Measurements from ENCODE around the gene CSF2. TPM values are rescaled to one million over a fixed set of nuclear protein-coding genes. Genes with fewer than 3 reads are reported as not detected.
"Not testable (repeated sequence)": the region's sequence is repeated elsewhere in the genome, so short reads cannot be mapped to it uniquely, and the experiment has no call there.

Gene CSF2
- total RNA-seq, 1 donor from 2014 or later = not detected

DNA sequence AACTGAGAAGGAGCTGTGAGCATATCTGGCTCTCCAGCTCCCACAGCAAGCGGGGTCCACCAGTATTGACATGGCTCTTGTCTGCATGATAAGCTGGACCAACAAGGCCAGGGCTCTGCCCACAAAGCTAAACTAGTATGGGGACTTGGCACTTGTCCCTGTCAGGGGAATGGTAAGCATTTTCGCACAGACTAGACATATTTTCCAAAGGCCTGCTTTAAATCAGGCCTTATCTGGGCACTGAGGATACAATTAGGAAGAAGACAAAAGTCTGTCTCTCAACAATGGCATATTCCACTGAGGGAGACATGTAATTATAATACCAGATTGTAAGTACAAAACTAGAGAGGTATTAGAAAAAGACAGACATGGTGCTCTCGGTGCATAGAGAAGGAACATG, 32.1 kb downstream of the CSF2 start:
- no peak for ATAC-seq
- no peak for DNase-seq (ENCODE audit: low spot score)

DNA sequence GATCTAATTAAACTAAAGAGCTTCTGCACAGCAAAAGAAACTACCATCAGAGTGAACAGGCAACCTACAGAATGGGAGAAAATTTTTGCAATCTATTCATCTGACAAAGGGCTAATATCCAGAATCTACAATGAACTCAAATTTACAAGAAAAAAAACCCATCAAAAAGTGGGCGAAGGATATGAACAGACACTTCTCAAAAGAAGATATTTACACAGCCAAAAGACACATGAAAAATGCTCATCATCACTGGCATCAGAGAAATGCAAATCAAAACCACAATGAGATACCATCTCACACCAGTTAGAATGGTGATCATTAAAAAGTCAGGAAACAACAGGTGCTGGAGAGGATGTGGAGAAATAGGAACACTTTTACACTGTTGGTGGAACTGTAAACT, 34.9 kb downstream of the CSF2 start:
- not testable (repeated sequence) for ATAC-seq; DNase-seq (ENCODE audit: low spot score)

DNA sequence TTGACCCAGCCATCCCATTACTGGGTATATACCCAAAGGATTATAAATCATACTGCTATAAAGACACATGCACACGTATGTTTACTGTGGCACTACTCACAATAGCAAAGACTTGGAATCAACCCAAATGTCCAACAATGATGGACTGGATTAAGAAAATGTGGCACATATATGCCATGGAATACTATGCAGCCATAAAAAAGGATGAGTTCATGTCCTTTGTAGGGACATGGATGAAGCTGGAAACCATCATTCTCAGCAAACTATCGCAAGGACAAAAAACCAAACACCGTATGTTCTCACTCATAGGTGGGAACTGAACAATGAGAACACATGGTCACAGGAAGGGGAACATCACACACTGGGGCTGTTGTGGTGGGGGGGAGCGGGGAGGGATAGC, 35.4 kb downstream of the CSF2 start:
- not testable (repeated sequence) for ATAC-seq; DNase-seq (ENCODE audit: low spot score)

DNA sequence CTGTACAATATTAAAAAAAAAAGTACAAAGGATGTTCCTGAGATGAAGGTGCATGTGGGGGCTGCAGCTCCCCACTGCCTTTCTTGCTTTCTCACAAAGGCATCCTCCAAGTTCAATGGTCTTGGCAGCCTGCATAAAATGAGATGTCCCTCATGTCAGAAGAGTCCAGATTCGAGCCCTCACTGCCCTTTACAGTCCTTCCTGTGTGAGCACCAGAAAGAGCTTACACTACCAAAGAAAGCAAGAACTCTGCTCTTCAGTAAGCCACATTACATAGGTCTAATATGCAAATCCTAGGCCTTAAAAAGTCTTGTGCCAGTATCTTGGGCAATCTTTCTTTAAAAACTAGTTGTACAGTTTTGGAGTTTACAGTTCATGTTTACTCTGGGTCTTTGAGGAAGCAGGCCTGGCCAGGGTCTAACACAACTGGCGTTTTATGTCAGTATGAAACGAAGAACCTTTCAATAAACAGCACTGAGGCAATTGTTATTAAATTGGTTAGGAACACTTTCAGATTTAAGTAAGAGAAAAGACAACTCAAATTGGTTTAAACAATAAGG, 36.0 kb downstream of the CSF2 start:
- DNase-seq (ENCODE audit: low spot score) = no peak
- ATAC-seq = no peak

DNA sequence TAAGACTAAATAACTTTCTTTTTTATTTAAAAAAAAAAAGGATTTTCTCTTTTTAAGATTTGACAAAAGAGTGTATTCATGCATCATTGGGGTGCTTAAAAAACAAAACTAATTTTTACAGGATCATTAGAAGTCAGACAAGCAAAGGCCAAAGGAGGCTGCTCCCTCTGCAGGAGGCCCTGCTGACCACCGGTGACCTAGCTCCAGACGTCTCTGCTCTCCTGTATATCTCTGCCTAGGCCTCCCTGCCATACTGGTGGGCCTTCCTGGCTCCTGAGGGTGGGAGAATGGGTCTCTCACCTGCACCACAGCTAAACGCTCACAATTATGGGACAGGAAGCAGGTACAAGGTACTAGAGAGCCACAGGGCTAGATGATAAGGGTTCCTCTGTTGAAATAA, 36.6 kb downstream of the CSF2 start:
- no peak for DNase-seq (ENCODE audit: low spot score)
- no peak for ATAC-seq

DNA sequence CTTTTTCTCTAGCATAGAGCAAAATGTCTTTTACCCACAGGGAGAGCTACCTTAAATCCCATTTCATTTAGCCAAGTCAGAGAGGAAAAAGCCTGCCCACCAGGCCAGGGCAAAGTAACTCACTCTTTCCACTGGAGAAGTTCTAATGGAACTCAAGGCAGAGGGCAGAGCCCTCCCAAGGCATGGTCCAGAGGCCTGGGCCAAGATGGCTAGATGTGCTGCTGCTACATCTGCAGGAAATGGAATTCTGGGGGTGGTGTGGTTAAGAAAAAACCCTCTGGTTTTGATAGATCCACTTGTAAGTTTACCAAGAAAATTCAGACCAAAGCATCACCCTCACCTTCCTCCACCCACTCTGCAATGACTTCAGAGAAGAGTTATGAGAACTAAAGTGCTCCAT, 37.3 kb downstream of the CSF2 start:
- no peak for ATAC-seq
- DNase-seq (ENCODE audit: low spot score) = no peak

DNA sequence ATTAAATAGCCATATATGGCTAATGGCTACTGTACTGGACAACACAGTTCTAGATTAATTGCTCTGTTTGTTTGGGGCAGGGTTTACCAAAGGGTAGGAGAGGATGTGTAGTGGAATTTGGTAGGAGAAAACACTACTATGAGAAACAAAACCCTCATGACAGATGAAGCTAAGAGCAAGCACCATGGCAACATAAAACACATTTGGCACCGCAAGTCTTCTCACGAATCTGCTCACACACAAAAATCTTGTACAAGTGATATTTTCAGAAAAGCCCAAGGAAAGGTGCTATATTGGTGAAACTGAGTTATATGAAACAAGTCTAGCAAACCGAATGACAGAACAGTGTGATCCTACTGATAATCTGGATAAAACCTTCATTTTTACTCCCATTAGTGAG, 38.5 kb downstream of the CSF2 start:
- no peak for ATAC-seq
- no peak for DNase-seq (ENCODE audit: low spot score)

DNA sequence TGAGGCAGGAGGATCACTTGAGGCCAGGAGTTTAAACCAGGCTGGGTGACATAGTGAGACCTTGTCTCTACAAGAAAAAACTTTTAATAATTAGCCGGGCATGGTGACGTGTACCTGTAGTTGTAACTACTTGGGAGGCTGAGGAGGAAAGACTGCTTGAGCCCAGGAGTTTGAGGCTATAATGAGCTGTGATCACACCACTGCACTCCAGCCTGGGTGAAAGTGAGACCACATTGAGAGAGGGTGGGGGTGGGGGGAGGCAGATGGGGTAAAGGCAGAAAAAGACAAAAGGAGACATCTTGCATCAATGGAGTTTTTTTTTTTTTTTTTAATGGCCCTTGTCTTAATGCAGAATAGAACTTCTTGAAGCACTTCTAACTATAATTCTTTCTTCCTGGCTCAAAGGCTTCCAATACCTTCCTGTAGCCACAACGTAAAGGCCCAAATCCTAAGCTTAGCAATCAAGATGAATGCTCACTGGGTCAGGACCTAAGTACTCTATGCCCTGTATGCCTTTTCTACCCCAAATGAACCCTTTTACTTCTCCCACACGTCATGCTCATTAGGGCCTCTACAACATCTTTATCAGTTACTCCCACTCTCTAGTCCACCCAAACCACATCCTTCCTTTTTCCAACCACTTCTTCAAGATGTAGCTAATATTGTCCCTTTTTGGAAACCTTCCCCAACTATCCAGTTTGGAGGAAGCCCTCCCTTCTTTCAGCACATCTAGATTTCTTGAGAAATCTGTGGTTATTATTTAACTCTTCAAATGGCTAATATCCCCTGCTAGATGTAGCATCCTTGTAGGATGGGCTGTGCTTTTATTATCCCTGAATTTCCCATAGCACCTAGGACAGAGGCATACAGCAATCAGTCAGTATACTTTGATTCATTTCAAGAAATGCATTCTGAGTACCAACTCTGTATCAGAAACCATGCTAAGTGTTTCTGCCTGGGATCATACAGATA, 40.8 kb downstream of the CSF2 start:
- no peak for DNase-seq (ENCODE audit: low spot score)
- no peak for ATAC-seq

DNA sequence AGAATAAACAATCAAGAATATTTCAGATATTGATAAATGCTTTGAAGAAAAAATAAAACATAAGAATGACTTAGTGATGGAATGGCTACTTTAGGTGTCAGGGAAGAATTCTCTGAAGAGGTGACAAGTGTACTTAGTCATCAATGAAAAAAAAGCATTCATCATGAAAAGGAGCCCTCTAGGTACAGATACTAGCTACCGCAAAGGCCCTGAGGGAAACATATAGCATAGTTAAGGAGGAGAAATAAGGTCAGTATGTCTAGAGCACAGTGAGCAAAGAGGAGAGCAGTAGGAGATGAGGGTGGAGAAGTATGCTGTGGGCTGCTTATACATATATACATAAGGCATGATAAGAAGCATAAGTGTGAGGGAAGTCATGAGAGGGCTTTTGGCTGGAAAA, 41.8 kb downstream of the CSF2 start:
- no peak for ATAC-seq
- DNase-seq (ENCODE audit: low spot score) = no peak

DNA sequence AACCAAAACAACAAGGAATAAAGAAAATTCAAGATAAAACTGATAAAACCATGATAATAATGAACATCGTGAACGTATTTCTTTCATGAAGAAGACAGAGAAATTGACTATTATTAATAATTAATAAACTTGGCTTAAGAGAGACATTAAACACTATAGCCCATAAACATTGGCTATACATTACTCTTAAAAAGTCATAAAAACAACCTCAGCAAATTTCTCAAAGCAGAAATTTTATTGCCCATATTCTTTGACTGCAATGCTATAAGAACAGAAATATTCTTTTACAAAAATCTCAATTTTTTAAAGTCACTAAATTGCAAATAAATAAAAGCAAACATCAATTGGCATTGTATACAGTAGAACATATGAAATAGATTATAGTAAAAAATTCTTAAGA, 42.5 kb downstream of the CSF2 start:
- ATAC-seq = no peak

DNA sequence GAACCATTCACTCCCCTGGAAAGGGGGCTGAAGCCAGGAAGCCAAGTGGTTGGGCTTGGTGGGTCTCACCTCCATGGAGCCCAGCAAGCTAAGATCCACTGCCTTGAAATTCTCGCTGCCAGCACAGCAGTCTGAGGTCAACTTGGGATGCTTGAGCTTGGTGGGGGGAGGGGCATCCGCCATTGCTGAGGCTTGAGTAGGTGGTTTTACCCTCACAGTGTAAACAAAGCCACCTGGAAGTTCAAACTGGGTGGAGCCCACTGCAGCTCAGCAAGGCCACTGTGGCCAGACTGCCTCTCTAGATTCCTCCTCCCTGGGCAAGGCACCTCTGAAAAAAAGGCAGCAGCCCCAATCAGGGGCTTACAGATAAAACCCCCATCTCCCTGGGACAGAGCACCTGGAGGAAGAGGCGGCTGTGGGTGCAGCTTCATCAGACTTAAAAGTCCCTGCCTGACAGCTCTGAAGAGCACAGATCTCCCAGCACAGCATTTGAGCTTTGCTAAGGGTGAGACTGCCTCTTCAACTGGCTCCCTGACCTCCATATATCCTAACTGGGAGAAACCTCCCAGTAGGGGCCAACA, 43.4 kb downstream of the CSF2 start:
- not testable (repeated sequence) for ATAC-seq; DNase-seq (ENCODE audit: low spot score)

More for the DNA sequence above, 42.5 kb downstream of the CSF2 start:
- no peak for DNase-seq (ENCODE audit: low spot score)

DNA sequence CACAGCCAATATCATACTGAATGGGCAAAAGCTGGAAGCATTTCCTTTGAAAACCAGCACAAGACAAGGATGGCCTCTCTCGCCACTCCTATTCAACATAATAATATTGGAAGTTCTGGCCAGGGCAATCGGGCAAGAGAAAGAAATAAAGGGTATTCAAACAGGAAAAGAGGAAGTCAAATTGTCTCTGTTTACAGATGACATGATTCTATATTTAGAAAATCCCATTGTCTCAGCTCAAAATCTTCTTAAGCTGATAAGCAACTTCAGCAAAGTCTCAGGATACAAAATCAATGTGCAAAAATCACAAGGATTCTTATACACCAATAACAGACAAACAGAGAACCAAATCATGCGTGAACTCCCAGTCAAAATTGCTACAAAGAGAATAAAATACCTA, 47.1 kb downstream of the CSF2 start:
- not testable (repeated sequence) for ATAC-seq; DNase-seq (ENCODE audit: low spot score)

DNA sequence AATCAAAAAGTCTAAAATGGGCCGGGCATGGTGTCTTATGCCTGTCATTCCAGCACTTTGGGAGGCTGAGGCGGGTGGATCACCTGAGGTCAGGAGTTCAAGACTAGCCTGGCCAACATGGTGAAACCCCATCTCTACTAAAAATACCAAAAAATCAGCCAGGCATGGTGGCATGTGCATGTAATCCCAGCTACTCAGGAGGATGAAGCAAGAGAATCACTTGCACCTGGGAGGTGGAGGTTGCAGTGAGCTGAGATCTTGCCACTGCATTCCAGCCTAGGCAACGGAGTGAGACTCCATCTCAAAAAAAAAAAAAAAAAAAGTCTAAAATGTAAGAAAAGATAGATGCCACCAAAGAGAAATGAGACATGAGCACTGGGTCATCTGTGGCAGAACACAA, 49.4 kb downstream of the CSF2 start:
- DNase-seq (ENCODE audit: low spot score); ATAC-seq: not testable (repeated sequence)

DNA sequence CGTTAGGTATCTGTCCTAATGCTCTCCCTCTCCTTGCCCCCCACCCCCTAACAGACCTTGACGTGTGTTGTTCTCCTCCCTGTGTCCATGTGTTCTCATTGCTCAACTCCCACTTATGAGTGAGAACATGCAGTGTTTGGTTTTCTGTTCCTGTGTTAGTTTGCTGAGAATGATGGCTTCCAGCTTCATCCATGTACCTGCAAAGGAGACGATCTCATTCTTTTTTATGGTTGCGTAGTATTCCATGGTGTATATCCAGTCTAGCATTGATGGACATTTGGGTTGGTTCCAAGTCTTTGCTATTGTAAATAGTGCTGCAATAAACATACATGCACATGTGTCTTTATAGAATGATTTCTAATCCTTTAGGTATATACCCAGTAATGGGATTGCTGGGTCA, 50.0 kb downstream of the CSF2 start:
- ATAC-seq; DNase-seq (ENCODE audit: low spot score): not testable (repeated sequence)

Other genes starting within 250 kb of the CSF2 start
- gene MEIKIN, start 128.1 kb upstream of the CSF2 start, total RNA-seq = not detected
- gene ACSL6, start 62.1 kb upstream of the CSF2 start, total RNA-seq = 3.7 TPM
- gene IL3, start 13.1 kb upstream of the CSF2 start, total RNA-seq = not detected
- gene P4HA2, start 154.1 kb downstream of the CSF2 start, total RNA-seq = 13.8 TPM
- gene PDLIM4, start 183.9 kb downstream of the CSF2 start, total RNA-seq = 0.88 TPM
- 0.20 TPM for gene SLC22A4, start 220.6 kb downstream of the CSF2 start, total RNA-seq